Suprapubic skin (tissue), 4 donors: ENCODE data around the gene MBIP. TPM values are rescaled to one million over a fixed set of nuclear protein-coding genes. Genes with fewer than 3 reads are reported as not detected.
"Not testable (repeated sequence)": the region's sequence is repeated elsewhere in the genome, so short reads cannot be mapped to it uniquely, and the experiment has no call there.

Source experiments
- DNase-seq, 2 donors: peaks; one replicate each; pipeline ENCODE4 v3.0.0-alpha.2; 2019; ENCODE audit warnings: low spot score in 2 of 2
- H3K27ac ChIP-seq: fragments of 200-600 bp; sonication (generic); one replicate; pipeline ENCODE4 v1.5.1; 2019
- H3K27me3 ChIP-seq: fragments of 200-600 bp; sonication (generic); one replicate; pipeline ENCODE4 v1.5.1; 2019
- H3K36me3 ChIP-seq: fragments of 200-600 bp; sonication (generic); one replicate; pipeline ENCODE4 v1.5.1; 2019
- H3K4me1 ChIP-seq: fragments of 200-600 bp; sonication (generic); one replicate; pipeline ENCODE4 v1.5.1; 2019
- H3K4me3 ChIP-seq: fragments of 200-600 bp; sonication (generic); one replicate; pipeline ENCODE4 v1.5.1; 2019; ENCODE audit warnings: mild to moderate bottlenecking
- H3K9me3 ChIP-seq: fragments of 200-600 bp; sonication (generic); one replicate; pipeline ENCODE4 v1.5.1; 2019
- EP300 ChIP-seq: sonication (generic); formaldehyde crosslinking; IDR thresholded peaks from one replicate; pipeline ENCODE4 v1.6.1; 2017; ENCODE audit warnings: antibody characterized with exemption
- POLR2A ChIP-seq, 2 donors: fragments of 450-650 bp; IDR thresholded peaks; one replicate each; pipeline ENCODE4 v1.6.1; 2017; ENCODE audit warnings: antibody characterized with exemption in 2 of 2, mild to moderate bottlenecking in 2 of 2, moderate library complexity in 2 of 2
- POLR2AphosphoS5 ChIP-seq, 3 donors: sonication (generic); formaldehyde crosslinking; IDR thresholded peaks; one replicate each; pipeline ENCODE4 v1.6.1; 2017; ENCODE audit warnings: antibody characterized with exemption in 3 of 3
- WGBS: methylation state at CpG from one replicate; pipeline ENCODE4 v1.1.5; 2018; 5-methylcytosine and 5-hydroxymethylcytosine counted together
- total RNA-seq, 4 donors: library from RNA; depleted of rRNA; stranded (reverse); fragments of >200 nt; gene quantifications; one replicate each; pipeline ENCODE4 v1.1.0, GENCODE V29; 2016
- TF ChIP-seq, protein P1 (sequence below), 2 donors: fragments of 200-600 bp in 1 of 2; fragments of 450-650 bp in 1 of 2; sonication (generic) in 1 of 2; IDR thresholded peaks; one replicate each; pipeline ENCODE4 v1.5.1; 2016 to 2019; ENCODE audit warnings: antibody characterized with exemption in 2 of 2, mild to moderate bottlenecking in 1 of 2, moderate library complexity in 1 of 2

The MBIP gene
- total RNA-seq, 4 donors from 2014 or later: 21.7 to 32.8 (median 25.2) TPM

DNA sequence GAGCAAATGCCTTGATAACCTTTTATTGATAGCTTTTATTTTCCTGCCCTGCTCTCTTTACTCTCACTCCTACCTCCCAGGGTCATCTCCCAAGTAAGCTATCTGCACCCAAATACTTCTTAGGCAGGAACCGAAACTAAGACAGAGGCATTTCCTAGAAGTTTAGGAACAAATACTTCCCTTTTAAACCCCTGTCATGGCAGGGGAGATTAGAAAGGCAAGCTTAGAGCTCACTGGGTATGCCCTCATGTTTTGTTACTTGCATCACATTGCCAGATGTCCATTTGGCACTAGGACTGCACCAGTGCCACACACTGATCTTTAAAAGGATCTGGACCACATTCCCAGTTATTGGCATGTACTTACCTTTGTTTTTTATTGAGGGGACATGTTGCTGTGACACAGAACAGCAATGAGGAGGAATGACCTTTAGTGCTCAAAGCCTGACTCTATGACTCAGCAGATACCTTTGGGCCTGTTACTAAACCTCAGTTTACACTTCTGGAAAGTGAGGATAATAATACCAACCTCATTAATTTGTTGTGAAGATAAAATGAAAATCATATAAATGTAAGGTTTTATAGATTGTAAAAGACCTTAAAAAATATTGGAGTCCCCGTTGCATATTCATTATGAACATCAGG lies 40.9 kb upstream of the MBIP start:
- 92% methylated on average over 2 of the region's 2 CpGs for WGBS
- Histone ChIP-seq H3K27ac (no peak overlapping the region), H3K4me1 (no peaks in the 10 kb centered on the region), H3K9me3 (peaks cover 5% of the 10 kb centered on the region), H3K4me3 (no peak overlapping the region), H3K36me3 (no peaks in the 10 kb centered on the region), H3K27me3 (no peaks in the 10 kb centered on the region)
- no peak for DNase-seq
- TF ChIP-seq POLR2AphosphoS5 (IDR thresholded peaks at IDR 0.05): no peak
- no peak for TF ChIP-seq POLR2A (IDR thresholded peaks at IDR 0.05)
- TF ChIP-seq EP300: no peak
- TF ChIP-seq, protein P1, sequence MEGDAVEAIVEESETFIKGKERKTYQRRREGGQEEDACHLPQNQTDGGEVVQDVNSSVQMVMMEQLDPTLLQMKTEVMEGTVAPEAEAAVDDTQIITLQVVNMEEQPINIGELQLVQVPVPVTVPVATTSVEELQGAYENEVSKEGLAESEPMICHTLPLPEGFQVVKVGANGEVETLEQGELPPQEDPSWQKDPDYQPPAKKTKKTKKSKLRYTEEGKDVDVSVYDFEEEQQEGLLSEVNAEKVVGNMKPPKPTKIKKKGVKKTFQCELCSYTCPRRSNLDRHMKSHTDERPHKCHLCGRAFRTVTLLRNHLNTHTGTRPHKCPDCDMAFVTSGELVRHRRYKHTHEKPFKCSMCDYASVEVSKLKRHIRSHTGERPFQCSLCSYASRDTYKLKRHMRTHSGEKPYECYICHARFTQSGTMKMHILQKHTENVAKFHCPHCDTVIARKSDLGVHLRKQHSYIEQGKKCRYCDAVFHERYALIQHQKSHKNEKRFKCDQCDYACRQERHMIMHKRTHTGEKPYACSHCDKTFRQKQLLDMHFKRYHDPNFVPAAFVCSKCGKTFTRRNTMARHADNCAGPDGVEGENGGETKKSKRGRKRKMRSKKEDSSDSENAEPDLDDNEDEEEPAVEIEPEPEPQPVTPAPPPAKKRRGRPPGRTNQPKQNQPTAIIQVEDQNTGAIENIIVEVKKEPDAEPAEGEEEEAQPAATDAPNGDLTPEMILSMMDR (IDR thresholded peaks at IDR 0.05): no peak

DNA sequence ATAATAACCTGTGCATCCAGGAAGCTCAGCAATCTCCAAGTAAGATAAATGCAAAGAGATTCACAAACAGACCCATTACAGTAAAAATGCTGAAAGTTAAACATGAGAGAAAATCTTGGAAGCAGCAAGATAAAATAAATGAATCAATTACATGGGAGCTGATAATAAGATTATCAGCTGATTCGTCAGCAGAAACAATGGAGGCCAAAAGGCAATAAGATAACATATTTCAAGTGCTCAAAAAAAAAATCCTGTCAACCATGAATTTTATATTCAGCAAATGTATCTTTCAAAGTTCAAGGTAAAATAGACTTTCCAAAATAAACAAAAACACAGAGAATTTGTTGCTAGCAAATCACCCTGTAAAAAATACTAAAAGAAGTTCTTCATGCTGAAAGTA lies 36.4 kb upstream of the MBIP start:
- no peak overlapping the region for H3K4me3 ChIP-seq
- TF ChIP-seq, protein P1 (IDR thresholded peaks at IDR 0.05): no peak
- TF ChIP-seq POLR2A (IDR thresholded peaks at IDR 0.05) (no peak), POLR2AphosphoS5 (IDR thresholded peaks at IDR 0.05) (no peak), EP300 (no peak)
- peaks cover 9% of the 10 kb centered on the region for H3K9me3 ChIP-seq
- H3K4me1 ChIP-seq: no peaks in the 10 kb centered on the region
- WGBS: 85% methylated on average over 1 of the region's 1 CpG
- DNase-seq: no peak
- H3K36me3 ChIP-seq: no peaks in the 10 kb centered on the region
- H3K27ac ChIP-seq: no peak overlapping the region
- no peaks in the 10 kb centered on the region for H3K27me3 ChIP-seq

DNA sequence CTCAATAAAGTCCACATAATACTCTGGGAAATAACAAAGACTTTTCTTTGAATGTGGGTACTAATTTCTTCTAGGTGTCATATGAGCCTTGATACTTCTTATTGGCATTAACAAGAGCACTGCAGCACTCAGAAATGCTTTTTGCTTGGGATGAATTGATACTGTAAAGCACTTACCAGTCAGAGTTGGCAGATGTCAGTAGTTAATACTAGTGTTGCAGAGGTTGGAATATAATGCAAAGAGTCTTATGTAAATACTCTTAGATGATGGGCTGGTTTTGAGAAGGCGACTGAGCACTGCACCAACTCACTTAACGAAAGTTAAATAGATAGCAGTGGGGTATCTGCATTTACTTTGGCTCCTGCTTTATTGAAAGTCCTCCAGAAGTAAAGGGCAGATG lies 25.6 kb upstream of the MBIP start:
- H3K27me3 ChIP-seq: no peaks in the 10 kb centered on the region
- DNase-seq: no peak
- no peaks in the 10 kb centered on the region for H3K9me3 ChIP-seq
- WGBS: 87% methylated on average over 2 of the region's 2 CpGs
- no peaks in the 10 kb centered on the region for H3K36me3 ChIP-seq
- TF ChIP-seq EP300 (no peak), POLR2A (IDR thresholded peaks at IDR 0.05) (no peak), POLR2AphosphoS5 (IDR thresholded peaks at IDR 0.05) (no peak)
- TF ChIP-seq, protein P1 (IDR thresholded peaks at IDR 0.05): no peak
- H3K27ac ChIP-seq: no peak overlapping the region
- H3K4me1 ChIP-seq: no peaks in the 10 kb centered on the region
- H3K4me3 ChIP-seq: no peak overlapping the region

DNA sequence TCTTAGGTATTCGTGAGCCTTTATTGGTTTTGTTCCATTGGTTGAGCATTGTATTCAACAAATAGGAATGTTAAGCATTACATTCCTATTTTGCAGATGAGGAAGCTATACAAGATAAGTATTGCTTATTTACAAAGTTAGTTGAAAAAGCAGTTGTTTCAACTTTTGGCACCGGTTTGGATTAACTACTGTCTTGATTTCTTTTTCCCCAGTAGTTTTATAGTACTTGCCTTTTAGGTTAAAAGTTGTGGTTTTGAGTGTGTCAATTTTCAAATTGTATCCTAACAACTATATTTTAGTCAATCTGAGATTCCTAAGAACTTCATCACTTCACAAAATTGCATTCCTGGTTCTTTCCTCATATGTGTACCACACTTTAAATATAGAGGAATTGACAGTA lies 23.8 kb upstream of the MBIP start:
- H3K27ac ChIP-seq: no peak overlapping the region
- no peak overlapping the region for H3K4me3 ChIP-seq
- TF ChIP-seq, protein P1 (IDR thresholded peaks at IDR 0.05): no peak
- TF ChIP-seq EP300 (no peak), POLR2AphosphoS5 (IDR thresholded peaks at IDR 0.05) (no peak), POLR2A (IDR thresholded peaks at IDR 0.05) (no peak)
- no peaks in the 10 kb centered on the region for H3K9me3 ChIP-seq
- no peaks in the 10 kb centered on the region for H3K27me3 ChIP-seq
- WGBS: 81% methylated on average over 2 of the region's 2 CpGs
- H3K36me3 ChIP-seq: no peaks in the 10 kb centered on the region
- no peak for DNase-seq
- no peaks in the 10 kb centered on the region for H3K4me1 ChIP-seq

DNA sequence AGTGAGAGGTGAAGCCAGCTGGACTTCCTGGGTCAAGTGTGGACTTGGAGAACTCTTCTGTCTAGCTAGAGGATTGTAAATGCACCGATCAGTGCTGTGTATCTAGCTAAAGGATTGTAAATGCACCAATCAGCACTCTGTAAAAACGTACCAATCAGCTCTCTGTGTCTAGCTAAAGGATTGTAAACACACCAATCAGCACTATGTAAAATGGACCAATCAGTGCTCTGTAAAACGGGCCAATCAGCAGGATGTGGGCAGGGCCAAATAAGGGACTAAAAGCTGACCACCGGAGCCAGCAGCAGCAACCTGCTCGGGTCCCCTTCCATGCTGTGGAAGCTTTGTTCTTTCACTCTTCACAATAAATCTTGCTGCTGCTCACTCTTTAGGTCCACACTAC lies 21.4 kb upstream of the MBIP start:
- not testable (repeated sequence) for H3K27me3 ChIP-seq, H3K4me3 ChIP-seq, H3K9me3 ChIP-seq, H3K27ac ChIP-seq, H3K36me3 ChIP-seq, H3K4me1 ChIP-seq, DNase-seq
- 83% methylated on average over 5 of the region's 5 CpGs for WGBS
